Measurements from ENCODE around the gene TSR1. TPM values are rescaled to one million over a fixed set of nuclear protein-coding genes. Genes with fewer than 3 reads are reported as not detected.

The TSR1 gene
- total RNA-seq, 1 experiment from 2014 or later = 42.5 TPM

DNA sequence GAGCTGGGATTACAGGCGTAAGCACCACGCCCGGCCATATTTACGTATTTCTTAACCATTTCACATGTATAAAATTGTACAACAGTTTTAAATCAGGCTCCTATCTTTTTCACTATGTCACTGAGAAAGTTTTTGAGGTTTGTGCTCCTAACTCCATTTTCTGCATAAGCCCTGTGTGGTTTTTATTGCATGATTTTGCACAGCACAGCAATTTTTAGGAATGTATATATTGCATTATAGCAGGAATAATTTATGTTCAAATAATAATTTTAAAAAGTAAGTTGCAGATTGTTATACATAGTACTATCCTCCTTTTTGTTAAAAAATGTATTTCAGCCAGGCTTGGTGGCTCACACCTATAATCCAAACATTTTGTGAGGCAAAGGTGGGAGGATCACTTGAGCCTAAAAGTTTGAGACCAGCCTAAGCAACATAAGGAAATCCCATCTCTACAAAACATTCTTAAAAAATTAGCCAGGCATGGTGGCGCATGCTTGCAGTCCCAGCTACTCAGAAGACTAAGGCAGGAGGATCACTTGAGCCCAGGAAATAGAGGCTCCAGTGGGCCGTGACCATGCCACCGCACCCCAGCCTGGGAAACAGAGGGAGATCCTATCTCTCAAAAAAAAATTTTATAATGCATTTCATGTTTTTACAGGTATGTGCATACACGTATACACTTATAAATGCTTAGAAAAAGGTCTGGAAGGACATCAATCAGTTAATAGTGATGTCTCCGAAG lies 58.7 kb downstream of the TSR1 start:
- Histone ChIP-seq H3K9me3 (ENCODE audit: insufficient read depth, low read depth) (no peaks in the 10 kb centered on the region), H3K36me3 (ENCODE audit: low read depth) (peaks cover 9% of the 10 kb centered on the region), H2AFZ (no peak overlapping the region), H3K79me2 (ENCODE audit: low read depth) (no peaks in the 10 kb centered on the region), H3F3A (ENCODE audit: insufficient read depth, low read depth) (no peaks in the 10 kb centered on the region; the same call in 1 of the 2 replicates), H3K4me2 (no peak overlapping the region), H3K27ac (no peak overlapping the region), H3K27me3 (ENCODE audit: insufficient read depth, low read depth) (no peaks in the 10 kb centered on the region), H3K9me2 (ENCODE audit: insufficient read depth) (no peaks in the 10 kb centered on the region), H4K20me1 (ENCODE audit: insufficient read depth) (peaks cover 4% of the 10 kb centered on the region; the same call in 1 of the 2 replicates), H3K4me3 (no peak overlapping the region), H3K4me1 (replicated peaks; ENCODE audit: insufficient read depth) (no peaks in the 10 kb centered on the region)
- BruUV-seq (replicated peaks) = no TSS peak
- ChIA-PET CTCF (no interaction called here), POLR2A (ENCODE audit: unreplicated experiment) (no interaction called here)
- TF ChIP-seq, protein P1, sequence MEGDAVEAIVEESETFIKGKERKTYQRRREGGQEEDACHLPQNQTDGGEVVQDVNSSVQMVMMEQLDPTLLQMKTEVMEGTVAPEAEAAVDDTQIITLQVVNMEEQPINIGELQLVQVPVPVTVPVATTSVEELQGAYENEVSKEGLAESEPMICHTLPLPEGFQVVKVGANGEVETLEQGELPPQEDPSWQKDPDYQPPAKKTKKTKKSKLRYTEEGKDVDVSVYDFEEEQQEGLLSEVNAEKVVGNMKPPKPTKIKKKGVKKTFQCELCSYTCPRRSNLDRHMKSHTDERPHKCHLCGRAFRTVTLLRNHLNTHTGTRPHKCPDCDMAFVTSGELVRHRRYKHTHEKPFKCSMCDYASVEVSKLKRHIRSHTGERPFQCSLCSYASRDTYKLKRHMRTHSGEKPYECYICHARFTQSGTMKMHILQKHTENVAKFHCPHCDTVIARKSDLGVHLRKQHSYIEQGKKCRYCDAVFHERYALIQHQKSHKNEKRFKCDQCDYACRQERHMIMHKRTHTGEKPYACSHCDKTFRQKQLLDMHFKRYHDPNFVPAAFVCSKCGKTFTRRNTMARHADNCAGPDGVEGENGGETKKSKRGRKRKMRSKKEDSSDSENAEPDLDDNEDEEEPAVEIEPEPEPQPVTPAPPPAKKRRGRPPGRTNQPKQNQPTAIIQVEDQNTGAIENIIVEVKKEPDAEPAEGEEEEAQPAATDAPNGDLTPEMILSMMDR (conservative IDR thresholded peaks at IDR 0.05) = no peak
- TF ChIP-seq EZH2 (IDR thresholded peaks at IDR 0.05; ENCODE audit: low read depth) = no peak
- intact Hi-C loops (cut with micrococcal nuclease; ENCODE audit: unreplicated experiment) = no loop called here
- no peak for DNase-seq

GRCh38 chr17:2275722-2276121 lies 60.5 kb downstream of the TSR1 start:
- no TSS peak for BruUV-seq (replicated peaks)
- intact Hi-C loops (cut with micrococcal nuclease; ENCODE audit: unreplicated experiment) = no loop called here
- CTCF ChIA-PET = no interaction called here
- no peaks in the 10 kb centered on the region for H3K4me1 ChIP-seq (replicated peaks; ENCODE audit: insufficient read depth)
- POLR2A ChIA-PET (ENCODE audit: unreplicated experiment) = no interaction called here
- peaks cover 4% of the 10 kb centered on the region; the same call in 1 of the 2 replicates for H3K36me3 ChIP-seq (ENCODE audit: low read depth)
- no peaks in the 10 kb centered on the region for H4K20me1 ChIP-seq (ENCODE audit: insufficient read depth)
- no peak overlapping the region for H3K27ac ChIP-seq
- no peak overlapping the region for H3K4me2 ChIP-seq
- no peaks in the 10 kb centered on the region for H3K9me3 ChIP-seq (ENCODE audit: insufficient read depth, low read depth)
- no peak overlapping the region for H3K4me3 ChIP-seq
- no peaks in the 10 kb centered on the region for H3K79me2 ChIP-seq (ENCODE audit: low read depth)
- H3F3A ChIP-seq (ENCODE audit: insufficient read depth, low read depth) = 0 out of 2 replicates have a peak, but pooled peaks cover 5% of the 10 kb centered on the region
- H3K27me3 ChIP-seq (ENCODE audit: insufficient read depth, low read depth) = no peaks in the 10 kb centered on the region
- no peak for DNase-seq
- no peaks in the 10 kb centered on the region for H3K9me2 ChIP-seq (ENCODE audit: insufficient read depth)
- H2AFZ ChIP-seq = no peak overlapping the region
- no peak for TF ChIP-seq EZH2 (IDR thresholded peaks at IDR 0.05; ENCODE audit: low read depth)
- TF ChIP-seq, protein P1 (conservative IDR thresholded peaks at IDR 0.05) = no peak

DNA sequence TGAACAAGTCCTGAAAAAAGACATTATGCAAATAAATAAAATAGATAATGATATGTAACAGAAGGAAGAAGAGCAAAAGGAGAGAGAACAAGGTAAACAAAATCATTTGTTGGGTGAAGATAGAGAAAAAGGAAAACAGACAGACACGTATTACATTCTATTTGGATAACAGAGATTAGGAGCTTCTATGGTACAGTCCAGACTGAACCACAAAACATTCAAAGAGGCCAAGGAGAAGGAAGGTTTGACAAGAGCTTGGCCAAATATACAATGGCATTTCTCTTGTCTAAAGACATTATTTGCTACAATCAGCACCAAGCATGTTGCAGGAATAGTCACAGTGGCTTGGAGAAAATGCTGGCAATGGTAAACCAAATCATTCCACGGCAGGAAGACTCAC lies 61.8 kb downstream of the TSR1 start:
- Histone ChIP-seq H3K79me2 (ENCODE audit: low read depth) (no peaks in the 10 kb centered on the region), H3K4me3 (no peak overlapping the region), H3F3A (ENCODE audit: insufficient read depth, low read depth) (0 out of 2 replicates have a peak, but pooled peaks cover 5% of the 10 kb centered on the region), H3K4me2 (no peak overlapping the region), H3K4me1 (replicated peaks; ENCODE audit: insufficient read depth) (no peaks in the 10 kb centered on the region), H3K36me3 (ENCODE audit: low read depth) (peaks cover 4% of the 10 kb centered on the region; the same call in 1 of the 2 replicates), H2AFZ (no peak overlapping the region), H4K20me1 (ENCODE audit: insufficient read depth) (no peaks in the 10 kb centered on the region), H3K27me3 (ENCODE audit: insufficient read depth, low read depth) (no peaks in the 10 kb centered on the region), H3K9me3 (ENCODE audit: insufficient read depth, low read depth) (no peaks in the 10 kb centered on the region), H3K9me2 (ENCODE audit: insufficient read depth) (no peaks in the 10 kb centered on the region), H3K27ac (no peak overlapping the region)
- intact Hi-C loops (cut with micrococcal nuclease; ENCODE audit: unreplicated experiment) = no loop called here
- no TSS peak for BruUV-seq (replicated peaks)
- ChIA-PET POLR2A (ENCODE audit: unreplicated experiment) (no interaction called here), CTCF (no interaction called here)
- no peak for DNase-seq
- TF ChIP-seq, protein P1 (conservative IDR thresholded peaks at IDR 0.05) = no peak
- no peak for TF ChIP-seq EZH2 (IDR thresholded peaks at IDR 0.05; ENCODE audit: low read depth)

Other genes starting within 250 kb of the TSR1 start
- gene SMG6, start 32.7 kb downstream of the TSR1 start, total RNA-seq (2021) = 43.1 and 49.4 TPM in 2 replicates
- 41.8 and 52.3 TPM in 2 replicates for gene SRR, start 32.5 kb downstream of the TSR1 start, total RNA-seq (2021)
- gene SGSM2, start 1.0 kb upstream of the TSR1 start, total RNA-seq (2021) = 62.0 and 65.7 TPM in 2 replicates
- 60.7 and 72.3 TPM in 2 replicates for gene MNT, start 64.6 kb upstream of the TSR1 start, total RNA-seq (2021)
- 40.2 and 46.2 TPM in 2 replicates for gene METTL16, start 175.4 kb upstream of the TSR1 start, total RNA-seq (2021)